ENCODE measurements around the gene SYMPK. TPM values are rescaled to one million over a fixed set of nuclear protein-coding genes. Genes with fewer than 3 reads are reported as not detected.
"Not testable (repeated sequence)": the region's sequence is repeated elsewhere in the genome, so short reads cannot be mapped to it uniquely, and the experiment has no call there.

SYMPK gene
- total RNA-seq, 2 donors from 2014 or later, result 55.7 to 101 TPM

DNA sequence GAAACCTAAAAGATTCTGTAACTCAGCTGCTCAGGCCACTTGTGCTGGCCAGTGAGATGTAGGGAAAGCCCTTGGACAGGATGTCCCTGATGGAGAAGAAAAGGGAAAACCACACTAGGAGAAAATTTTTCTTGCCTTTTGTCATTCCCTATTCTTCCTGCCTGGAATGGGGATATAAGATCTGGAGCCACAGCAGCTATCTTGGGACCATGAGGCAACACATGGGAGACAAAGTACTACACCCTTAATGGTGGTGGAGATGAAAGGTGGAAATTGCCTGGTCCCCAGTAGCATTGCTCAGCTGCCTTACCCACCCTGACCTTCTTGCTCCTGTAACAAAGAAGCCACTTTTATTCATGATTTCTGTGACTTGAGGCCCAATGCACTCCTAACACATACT, 57.2 kb downstream of the SYMPK start:
- intact Hi-C loops (cut with DNase I), result no loop called here
- Histone ChIP-seq H3K4me1 (no peaks in the 10 kb centered on the region), H3K36me3 (no peaks in the 10 kb centered on the region), H3K27ac (no peak overlapping the region), H3K4me3 (no peak overlapping the region), H3K9me3 (no peaks in the 10 kb centered on the region), H3K27me3 (no peaks in the 10 kb centered on the region), H3K9ac (ENCODE audit: low read depth in 2 of 2, low read length in 2 of 2) (no peak overlapping the region)
- TF ChIP-seq, protein P1, sequence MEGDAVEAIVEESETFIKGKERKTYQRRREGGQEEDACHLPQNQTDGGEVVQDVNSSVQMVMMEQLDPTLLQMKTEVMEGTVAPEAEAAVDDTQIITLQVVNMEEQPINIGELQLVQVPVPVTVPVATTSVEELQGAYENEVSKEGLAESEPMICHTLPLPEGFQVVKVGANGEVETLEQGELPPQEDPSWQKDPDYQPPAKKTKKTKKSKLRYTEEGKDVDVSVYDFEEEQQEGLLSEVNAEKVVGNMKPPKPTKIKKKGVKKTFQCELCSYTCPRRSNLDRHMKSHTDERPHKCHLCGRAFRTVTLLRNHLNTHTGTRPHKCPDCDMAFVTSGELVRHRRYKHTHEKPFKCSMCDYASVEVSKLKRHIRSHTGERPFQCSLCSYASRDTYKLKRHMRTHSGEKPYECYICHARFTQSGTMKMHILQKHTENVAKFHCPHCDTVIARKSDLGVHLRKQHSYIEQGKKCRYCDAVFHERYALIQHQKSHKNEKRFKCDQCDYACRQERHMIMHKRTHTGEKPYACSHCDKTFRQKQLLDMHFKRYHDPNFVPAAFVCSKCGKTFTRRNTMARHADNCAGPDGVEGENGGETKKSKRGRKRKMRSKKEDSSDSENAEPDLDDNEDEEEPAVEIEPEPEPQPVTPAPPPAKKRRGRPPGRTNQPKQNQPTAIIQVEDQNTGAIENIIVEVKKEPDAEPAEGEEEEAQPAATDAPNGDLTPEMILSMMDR (IDR thresholded peaks at IDR 0.05), result no peak
- no peak for DNase-seq

DNA sequence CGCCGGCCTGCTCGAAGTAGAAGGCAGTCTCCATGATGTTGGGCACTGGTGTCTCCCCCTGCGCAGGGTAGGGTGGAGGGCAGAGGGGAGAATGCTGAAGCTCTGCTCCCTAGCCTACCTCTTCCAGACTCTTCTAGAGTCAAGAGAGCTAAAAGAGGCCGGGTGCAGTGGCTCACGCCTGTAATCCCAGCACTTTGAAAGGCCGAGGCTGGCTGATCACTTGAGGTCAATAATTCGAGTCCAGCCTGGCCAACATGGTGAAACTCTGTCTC, 58.1 kb downstream of the SYMPK start:
- Histone ChIP-seq H3K36me3 (no peaks in the 10 kb centered on the region), H3K9ac (ENCODE audit: low read depth in 2 of 2, low read length in 2 of 2) (no peak overlapping the region), H3K9me3 (no peaks in the 10 kb centered on the region), H3K27me3 (no peaks in the 10 kb centered on the region), H3K4me1 (no peaks in the 10 kb centered on the region), H3K4me3 (no peak overlapping the region), H3K27ac (no peak overlapping the region)
- intact Hi-C loops (cut with DNase I), result no loop called here
- DNase-seq, result no peak
- TF ChIP-seq, protein P1 (IDR thresholded peaks at IDR 0.05), result no peak

DNA sequence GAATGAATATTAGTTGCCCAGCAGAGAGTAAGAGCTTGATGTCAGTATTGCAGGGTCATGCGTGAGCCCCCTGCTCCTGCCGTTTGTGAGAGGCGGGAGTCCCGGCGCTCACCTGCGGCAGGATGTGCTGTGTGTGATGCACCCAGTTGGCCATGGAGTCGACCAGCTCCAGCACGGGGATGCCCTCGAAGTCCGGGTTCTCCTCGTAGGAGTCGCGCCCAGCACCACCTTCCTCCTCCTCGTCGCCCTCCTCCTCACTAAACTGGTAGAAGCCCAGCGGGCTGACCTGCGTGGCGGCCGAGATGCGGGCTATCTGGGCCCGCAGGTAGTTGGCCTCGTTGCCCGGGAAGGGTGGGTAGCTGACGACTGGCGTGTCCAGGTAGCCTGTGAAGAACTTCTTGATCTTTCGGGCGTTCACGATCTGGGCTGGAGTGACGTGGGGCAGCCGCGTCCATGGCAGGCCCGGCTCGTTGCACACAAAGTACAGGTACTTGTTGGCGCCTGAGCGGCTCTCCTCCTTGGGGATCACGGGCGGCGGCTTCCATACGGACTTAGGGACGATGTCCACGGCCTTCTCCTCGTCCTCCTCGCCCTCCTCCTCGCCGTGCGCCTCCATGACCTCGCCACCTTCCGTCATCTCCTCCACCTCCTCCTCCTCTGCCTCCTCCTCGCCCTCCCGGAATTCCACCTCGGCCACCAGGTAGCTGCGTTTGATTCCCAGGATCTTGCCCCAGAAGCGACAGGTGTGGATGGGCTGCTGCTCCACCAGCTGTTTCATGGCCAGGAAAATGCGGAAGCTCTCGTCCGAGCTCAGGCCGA, 58.6 kb downstream of the SYMPK start:
- Histone ChIP-seq H3K4me1 (no peaks in the 10 kb centered on the region), H3K9ac (ENCODE audit: low read depth in 2 of 2, low read length in 2 of 2) (no peak overlapping the region), H3K36me3 (no peaks in the 10 kb centered on the region), H3K27me3 (no peaks in the 10 kb centered on the region), H3K4me3 (no peak overlapping the region), H3K27ac (no peak overlapping the region), H3K9me3 (no peaks in the 10 kb centered on the region)
- intact Hi-C loops (cut with DNase I), result no loop called here
- DNase-seq, result no peak
- TF ChIP-seq, protein P1 (IDR thresholded peaks at IDR 0.05), result no peak

DNA sequence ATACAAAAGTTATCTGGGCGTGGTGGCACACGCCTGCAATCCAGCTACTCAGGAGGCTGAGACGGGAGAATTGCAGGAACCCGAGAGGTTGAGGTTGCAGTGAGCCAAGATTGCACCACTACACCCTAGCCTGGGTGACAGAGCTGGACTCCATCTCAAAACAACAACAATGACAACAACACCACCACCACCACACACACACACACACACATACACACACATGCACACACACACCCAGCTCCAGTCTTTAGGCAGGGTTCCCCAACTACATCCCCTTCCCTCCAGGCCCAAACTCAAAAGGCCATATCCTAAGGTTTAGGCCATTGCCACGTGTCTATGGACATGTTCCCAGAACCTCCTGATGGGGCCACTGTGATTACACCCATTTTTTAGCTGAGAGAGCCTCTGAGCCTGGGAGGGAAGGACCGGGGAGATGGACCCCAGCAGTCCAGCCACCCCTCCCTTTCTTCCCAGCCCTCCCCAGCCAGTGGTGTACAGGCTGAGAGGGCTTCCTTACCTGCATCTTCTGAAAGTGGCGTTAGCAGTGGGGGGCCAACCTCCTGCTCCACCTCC, 61.3 kb downstream of the SYMPK start:
- TF ChIP-seq, protein P1 (IDR thresholded peaks at IDR 0.05), result no peak
- Histone ChIP-seq H3K9ac (ENCODE audit: low read depth in 2 of 2, low read length in 2 of 2) (no peak overlapping the region), H3K9me3 (no peaks in the 10 kb centered on the region), H3K27me3 (no peaks in the 10 kb centered on the region), H3K27ac (no peak overlapping the region), H3K4me3 (no peak overlapping the region), H3K4me1 (no peaks in the 10 kb centered on the region), H3K36me3 (no peaks in the 10 kb centered on the region)
- DNase-seq, result no peak
- intact Hi-C loops (cut with DNase I), result no loop called here

DNA sequence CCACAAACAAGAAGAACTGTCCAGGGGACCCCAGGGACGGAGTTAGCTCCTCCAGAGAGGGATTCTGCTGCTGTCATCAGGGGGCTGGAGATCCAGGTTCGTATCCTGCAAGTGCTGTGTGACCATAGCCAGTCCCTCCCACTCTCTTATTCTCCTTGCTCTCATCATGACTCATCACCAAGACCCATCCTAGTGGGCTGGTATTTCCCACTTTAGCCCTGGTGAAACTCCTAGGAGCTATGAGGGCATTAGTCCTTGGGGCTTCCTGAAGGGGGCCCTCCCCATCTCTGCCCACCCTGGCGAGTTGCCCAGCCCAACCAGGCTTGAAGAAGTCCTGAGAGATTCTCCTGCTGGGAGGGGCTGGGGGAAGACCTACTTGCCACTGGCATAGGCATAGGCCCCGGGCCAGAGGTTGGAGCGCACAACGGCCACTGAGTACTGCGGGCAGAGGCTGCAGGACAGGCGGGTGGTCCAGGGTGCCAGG, 62.8 kb downstream of the SYMPK start:
- H3K9me3 ChIP-seq, result no peaks in the 10 kb centered on the region

DNA sequence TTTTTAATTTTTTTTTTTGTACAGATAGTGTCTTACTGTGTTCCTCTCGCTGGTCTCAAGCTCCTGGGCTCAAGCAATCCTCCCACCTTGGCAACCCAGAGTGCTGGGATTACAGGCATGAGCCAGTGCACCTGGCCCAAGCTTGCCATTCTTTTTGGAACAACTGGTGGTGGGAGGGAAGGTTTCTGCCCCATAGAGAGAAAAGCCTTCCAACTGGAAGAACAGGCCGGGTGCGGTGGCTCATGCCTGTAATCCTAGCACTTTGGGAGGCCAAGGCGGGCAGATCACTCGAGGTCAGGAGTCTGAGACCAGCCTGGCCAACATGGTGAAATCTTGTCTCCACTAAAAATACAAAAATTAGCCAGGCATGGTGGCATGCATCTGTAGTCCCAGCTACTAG, 63.4 kb downstream of the SYMPK start:
- H3K9ac ChIP-seq (ENCODE audit: low read depth in 2 of 2, low read length in 2 of 2); H3K4me3 ChIP-seq; H3K27ac ChIP-seq; H3K27me3 ChIP-seq; DNase-seq; intact Hi-C loops (cut with DNase I); H3K36me3 ChIP-seq; H3K4me1 ChIP-seq; H3K9me3 ChIP-seq: not testable (repeated sequence)

More for the DNA sequence above, 62.8 kb downstream of the SYMPK start:
- Histone ChIP-seq H3K9ac (ENCODE audit: low read depth in 2 of 2, low read length in 2 of 2) (no peak overlapping the region), H3K36me3 (no peaks in the 10 kb centered on the region), H3K4me1 (no peaks in the 10 kb centered on the region), H3K27me3 (no peaks in the 10 kb centered on the region), H3K4me3 (no peak overlapping the region), H3K27ac (no peak overlapping the region)
- intact Hi-C loops (cut with DNase I), result no loop called here
- no peak for DNase-seq
- TF ChIP-seq, protein P1 (IDR thresholded peaks at IDR 0.05), result no peak
